Measurements from ENCODE around the gene KRTAP25-1.

Gene KRTAP25-1, protein sequence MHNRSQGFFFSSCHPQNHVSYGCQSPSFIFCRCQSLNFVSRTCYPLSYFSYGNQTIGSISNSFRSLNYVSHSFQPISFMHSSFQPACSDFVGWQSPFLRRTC

DNA sequence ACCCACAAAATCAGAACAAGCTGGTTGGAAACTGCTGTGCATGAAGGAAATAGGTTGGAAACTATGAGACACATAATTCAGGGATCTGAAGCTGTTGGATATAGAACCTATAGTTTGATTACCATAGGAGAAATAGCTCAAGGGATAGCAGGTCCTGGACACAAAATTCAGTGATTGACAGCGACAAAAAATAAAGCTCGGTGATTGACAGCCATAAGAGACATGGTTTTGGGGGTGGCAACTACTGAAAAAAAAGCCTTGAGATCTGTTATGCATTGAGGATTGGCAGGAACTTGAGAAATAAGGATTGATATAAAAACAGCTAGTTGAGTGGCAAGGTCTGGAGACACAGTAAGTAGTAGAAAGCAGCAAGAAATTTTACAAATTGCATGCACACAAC is at the start of gene KRTAP25-1:
KRTAP25-1 (minus strand) TSS at position 300 of the 400 bp plus-strand sequence; CDS start at position 276, 24 bp downstream.
- no peak for DNase-seq (ENCODE audit: low spot score)

DNA sequence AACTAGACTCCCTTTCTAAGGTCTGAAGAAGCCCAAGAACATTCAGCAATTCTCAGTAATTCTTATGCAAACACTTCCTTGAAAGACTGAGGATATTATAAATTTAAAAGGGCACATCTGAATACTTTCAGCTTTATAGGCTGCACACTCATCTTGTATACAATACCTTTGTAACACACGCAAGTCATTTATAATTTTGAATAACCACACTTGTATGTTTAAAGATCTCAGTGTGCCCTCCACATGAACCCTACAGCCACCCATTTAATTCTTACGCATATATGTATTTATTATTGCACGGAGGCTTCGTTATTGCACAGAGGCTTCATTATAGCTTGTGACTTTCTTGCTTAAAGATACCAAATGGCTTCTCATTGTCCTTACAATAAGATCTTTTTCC is 49.4 kb upstream of the KRTAP25-1 start:
- no peak for DNase-seq (ENCODE audit: low spot score)

DNA sequence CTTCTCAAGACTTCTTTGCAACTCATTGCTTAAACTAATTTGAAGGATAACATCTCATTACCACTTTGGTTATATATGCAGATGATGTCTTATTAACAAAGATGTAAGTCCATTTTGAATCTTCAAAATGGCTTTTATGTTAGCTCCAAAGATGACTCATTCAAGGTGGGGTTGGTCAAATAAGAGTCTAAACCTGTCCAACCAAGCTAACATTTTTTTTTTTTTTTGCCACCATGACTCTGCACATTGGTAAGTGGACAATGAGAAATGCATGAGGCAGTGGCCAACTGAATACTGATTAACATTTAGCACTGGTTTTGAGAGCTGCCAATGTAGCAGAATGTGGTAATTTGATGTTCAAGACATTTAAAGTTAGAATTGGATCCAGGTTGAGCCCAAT is 48.5 kb upstream of the KRTAP25-1 start:
- no peak for DNase-seq (ENCODE audit: low spot score)

DNA sequence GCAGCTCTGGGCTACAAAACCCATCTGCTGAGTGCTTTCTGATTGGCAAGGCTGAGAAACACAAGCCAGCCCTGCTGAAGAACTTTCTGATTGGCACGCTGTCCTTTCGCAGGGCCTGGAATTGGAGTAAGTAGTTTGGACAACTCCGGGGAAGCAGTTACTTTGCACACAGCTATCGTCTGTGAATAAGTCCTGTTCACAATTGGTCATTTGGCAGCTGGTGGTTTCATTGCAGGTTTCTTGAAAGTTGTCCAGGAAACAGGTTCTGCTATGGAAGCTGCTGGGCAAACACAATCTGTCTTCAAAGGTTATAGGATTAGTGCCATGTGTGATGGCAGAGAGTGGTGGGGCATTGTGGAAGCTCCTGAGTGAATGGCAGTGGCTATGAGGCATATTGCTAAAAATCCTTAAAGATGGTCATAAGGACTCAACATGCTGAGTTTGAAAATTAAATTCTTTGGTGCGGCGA is 48.0 kb upstream of the KRTAP25-1 start, which contains the start of gene KRTAP27-1:
KRTAP27-1 (minus strand) TSS at position 419 of the 469 bp plus-strand sequence; CDS start at position 393, 26 bp downstream.
- DNase-seq (ENCODE audit: low spot score): no peak

DNA sequence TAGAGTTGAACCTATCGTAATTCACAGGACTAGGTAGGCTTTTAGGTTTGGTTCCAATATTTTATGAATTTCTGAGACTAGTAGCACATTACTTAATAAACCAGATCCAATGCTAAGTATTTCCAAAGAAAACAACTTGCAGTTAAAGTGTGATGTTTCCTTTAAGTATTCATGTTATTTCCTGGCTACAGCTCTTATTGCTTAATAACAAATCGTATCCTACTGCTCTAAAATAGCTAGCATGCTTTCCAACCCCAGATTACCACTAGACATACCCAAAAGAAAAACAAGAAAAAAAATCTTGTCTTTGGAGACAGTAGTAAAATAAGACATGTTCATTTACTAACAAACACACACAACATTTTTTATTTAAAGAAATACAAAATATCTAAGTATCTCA is 47.3 kb upstream of the KRTAP25-1 start:
- no peak for DNase-seq (ENCODE audit: low spot score)

DNA sequence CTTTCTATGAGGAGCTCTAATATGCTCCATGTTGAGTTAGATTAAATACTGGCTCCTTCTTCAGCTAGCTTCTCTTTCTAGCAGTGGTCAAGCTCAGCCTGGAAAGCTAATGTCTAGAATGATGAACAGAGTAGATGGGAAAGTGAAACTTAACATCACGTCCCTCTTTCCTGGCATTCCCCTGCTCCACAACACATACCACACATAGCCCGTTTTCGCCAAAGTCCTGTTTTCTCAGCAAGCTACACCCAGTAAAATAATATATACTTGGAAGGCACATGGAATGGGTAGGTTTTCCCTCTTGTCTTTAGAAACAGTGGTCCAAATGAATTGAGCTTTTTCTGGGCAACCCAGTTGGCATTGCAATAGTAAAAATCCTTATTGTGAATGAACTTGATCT is 44.4 kb upstream of the KRTAP25-1 start:
- no peak for DNase-seq (ENCODE audit: low spot score)

DNA sequence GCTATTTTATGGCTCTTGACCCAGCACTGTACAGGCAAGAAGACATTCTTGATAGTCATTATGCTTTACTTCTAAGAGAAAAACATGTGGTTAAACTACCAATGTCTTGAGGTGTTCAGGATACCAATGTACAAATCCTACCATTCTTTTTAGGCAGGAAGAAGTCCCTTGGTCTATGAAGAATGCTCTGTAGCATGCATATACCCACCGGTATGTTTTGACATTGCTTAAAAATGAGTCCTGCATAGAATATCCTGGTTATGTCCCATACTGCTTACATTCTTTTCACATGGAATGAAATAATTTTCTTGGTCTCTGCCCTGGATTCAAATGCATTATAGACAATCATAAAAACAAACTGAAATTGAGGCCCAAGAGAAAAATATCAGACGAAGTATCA is 43.4 kb upstream of the KRTAP25-1 start:
- DNase-seq (ENCODE audit: low spot score): no peak

DNA sequence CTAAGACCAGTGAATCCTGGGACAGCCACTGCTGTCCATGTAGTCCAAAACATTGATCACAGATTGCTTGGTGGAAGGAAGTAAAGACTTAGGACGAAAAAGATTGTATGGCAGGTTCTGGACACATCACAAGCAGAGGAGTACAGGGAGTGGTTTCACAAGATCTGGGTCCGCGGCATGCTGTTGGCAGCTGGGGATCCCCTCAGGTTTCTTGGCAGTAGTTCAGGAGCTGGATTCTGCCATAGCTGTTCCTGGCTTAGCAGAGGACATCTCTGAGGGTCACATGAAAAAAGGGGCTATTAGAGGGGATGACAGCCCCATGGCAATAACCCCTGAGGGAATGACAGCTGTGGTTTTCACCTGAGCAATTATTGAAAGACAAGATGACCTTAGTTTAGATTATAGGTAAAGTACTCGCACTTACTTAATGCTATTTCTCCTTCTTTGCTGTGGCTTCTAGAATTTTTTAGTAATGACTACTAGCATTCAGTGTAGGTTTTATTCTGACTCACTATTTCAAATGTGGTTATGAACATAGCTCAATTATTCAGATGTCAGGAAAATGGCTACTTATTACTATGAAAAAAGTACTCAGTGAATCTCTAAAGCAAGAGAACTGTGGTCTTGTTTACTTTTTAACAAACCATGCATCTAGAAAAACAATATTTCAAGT is 40.0 kb upstream of the KRTAP25-1 start:
- no peak for DNase-seq (ENCODE audit: low spot score)

DNA sequence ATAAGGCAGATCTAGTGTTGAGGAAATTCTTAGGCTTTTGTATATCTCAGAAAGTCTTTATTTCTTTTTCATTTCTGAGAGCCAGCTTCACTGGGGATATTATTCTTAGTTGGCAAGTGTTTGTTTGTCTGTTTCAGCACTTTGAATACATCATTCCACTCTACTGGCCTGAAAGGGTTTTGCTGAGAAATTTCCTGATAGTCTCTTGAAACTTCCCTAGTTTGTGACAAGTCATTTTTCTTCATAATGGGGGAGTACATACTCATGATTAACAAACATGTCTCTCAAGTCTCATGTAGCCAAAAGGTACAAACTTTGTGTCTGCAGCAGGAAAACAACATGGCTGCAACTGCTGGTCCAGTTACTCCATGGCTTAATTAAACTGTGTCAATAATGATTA is 37.1 kb upstream of the KRTAP25-1 start:
- DNase-seq (ENCODE audit: low spot score): no peak

DNA sequence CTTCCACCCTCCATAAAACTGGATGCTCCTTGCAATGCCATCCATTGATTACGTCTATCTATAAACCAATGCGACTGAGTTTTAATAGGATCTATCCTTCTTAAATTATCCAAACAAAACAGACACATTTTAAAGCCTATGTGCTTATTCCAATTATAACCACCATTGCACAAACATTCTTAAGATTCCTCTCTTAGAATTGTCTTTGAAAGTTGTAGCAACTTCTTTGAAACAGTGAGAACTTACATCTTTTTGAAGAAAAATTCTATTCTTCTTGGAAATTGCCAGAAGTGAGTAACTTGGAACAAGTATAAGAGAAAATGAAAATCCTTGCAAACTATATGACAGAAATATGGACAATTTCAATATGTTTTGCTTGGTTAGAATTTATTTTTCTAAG is 30.9 kb upstream of the KRTAP25-1 start, which contains the start of gene KRTAP26-1:
KRTAP26-1 (minus strand) TSS at position 101 of the 400 bp plus-strand sequence. CDS start 280 bp downstream, outside the sequence.
- no peak for DNase-seq (ENCODE audit: low spot score)

DNA sequence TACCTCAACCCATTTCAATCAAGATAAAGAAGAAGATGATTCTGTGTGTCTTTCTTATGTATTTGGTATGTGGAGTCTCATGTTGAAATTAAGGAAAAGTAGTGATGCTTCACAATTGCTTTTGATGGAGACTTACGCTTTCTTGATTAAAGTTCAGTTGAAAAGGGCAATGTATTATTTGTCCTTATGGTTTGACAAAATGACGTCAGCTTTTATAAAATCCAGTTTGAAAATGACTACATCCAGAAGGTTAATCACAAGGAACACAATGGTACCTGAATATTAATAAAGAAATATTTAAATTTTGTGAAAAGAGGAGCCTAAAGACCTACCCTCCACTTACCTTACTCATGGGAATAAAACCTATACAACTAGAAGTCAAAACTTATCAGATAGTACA is 26.4 kb upstream of the KRTAP25-1 start:
- no peak for DNase-seq (ENCODE audit: low spot score)

DNA sequence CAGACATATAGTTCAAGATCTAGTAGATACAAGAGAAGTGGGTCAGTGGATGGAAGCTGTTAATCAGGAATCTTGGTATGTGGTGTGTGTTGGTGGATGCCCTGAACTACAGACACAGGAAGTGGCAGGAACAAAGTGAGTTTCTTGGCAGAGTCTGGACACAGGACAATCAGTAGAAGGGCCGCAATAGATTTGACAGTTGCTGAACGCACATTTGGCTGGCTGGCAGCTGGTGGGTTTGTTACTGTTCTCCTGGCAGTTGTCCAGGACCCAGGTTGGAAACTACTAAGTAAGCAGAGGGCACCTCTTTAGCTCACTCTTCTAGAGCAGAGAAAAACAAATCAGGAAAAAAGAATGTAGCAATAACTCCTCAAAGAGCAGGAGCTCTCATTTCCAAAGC is 17.6 kb upstream of the KRTAP25-1 start:
- DNase-seq (ENCODE audit: low spot score): no peak

DNA sequence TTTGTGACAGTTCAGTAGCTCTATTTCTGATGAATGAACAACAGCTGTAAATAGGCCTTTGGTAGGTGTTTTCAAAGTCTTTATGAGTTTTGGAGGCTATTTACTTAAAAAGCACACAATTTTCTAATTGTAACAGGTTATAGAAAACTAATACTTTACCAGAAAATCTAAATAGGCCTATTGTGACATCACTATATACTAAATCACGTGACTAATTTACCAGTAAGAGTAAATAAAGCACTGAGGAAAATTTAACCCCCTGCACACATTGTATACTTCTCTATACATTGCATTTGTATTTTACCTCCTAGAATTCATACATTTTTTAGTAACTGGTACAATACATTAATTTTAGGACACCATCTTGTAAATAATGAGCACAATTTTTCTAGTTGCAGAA is 15.8 kb upstream of the KRTAP25-1 start:
- no peak for DNase-seq (ENCODE audit: low spot score)

DNA sequence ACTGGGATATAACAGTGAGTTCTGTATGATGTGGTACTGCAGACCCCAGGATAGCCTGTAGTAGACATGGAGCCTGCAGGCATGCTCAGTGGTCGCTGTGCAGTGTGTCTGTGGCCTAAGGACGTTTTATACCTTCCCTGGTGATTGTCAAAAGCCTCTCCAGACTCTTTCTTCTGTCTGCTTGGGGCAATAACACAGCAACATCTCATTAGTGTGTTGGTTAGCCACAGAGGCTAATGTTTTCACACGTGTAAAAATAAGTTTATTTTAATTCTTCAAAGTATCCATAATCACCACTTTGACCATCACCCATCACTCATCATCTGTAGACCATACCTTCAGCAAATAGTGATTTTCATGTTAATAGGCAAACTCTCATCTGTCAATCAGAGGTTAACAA is 6.5 kb downstream of the KRTAP25-1 start, which contains the start of gene KRTAP24-1:
KRTAP24-1 (minus strand) TSS at position 101 of the 400 bp plus-strand sequence; CDS start at position 83, 18 bp downstream.
- no peak for DNase-seq (ENCODE audit: low spot score)

DNA sequence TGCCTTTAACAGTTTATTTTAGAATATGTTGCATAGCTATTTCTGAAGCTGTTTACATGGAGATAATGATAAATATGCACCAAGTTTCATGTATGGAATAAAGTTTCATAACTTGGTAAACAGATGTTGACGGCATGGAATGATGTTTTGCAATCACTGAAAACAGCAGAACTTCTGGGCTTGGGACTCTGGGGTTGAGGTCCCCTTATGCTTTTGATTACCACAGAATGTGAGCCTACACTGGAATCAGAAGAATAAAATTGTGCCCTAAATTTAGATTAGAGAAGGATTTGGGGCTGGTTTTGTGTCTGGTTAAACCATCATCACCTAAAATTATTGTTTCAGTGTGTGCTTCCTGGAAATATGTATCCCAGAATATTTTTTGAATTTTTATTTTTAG is 17.7 kb downstream of the KRTAP25-1 start:
- no peak for DNase-seq (ENCODE audit: low spot score)

DNA sequence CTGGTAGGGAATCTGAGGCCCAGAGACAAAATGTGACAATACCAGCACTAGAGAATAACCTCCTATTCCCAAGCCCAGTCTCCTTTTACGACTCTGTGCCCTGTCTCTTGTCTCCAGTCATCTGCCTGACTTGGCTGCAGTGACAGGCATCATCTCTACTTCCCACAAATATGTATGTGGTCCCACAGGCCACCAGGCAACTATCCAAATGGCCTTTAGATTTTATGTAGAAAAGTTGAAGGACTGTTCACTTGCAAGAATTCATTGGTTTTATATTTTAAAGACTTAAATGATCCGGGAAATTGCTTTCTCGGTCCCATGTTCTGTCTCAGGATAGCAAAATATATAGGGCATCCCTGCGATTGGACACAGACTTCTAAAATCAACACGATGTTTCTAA is 18.2 kb downstream of the KRTAP25-1 start:
- DNase-seq (ENCODE audit: low spot score): no peak

DNA sequence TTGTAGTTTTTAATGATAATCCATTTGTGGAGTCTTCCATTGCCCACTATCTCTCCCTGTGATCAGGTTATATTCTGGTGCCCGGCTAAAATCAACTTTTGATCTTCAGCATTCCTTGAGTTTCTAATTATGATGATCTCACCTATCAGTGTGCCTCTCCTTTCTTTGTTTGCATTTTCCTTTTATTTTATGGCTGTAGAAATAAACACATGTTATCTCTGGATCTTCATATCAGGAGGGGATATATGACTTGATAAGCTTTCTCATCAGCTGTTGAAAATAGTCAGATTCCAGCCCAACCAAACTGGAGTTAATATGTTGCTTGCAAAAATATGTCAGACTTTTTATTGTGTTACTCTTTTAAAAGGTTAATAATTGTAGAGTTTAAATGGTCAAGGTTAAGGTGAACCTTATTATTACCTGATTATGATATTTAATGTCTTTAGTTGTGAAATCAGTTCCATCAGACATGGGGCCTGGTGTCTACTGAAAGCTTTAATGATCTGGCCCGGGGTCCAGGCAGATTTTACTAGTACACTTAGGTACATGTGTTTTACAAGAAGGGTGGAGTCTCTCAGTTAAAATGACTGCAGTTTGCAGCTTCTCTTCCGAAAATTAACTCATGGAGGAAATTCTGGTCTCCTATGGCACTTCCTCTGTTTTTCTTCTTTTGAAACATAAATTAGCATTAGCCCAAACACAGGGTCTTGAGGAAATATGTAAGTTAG is 19.3 kb downstream of the KRTAP25-1 start:
- DNase-seq (ENCODE audit: low spot score): no peak

DNA sequence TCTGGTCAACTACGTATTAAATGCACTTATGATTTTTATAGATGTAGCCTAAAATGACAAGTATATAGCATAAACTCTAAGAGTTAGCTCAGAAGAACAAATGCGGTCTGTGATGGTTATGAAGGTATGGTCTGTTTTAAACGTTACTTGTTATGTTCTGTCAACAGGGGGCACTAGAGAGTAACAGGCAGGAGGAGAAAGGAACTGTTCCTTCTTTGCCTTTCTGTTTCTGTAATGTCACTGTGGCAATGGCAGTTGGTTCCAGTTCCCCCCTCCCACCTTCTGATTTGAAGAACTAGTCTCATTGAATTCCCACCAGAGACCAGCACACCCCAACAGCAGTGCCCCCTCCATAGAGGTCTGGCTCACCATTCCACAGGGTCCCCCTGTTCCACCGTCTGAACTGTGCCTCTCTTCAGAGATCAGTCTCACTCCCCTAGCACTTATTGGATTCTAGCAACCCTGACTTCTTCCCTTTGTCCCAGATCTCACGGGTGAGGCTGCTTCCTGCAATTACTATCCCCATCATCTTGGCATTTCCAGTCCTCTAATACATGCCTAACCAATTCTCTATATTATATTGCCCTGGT is 20.6 kb downstream of the KRTAP25-1 start:
- no peak for DNase-seq (ENCODE audit: low spot score)

DNA sequence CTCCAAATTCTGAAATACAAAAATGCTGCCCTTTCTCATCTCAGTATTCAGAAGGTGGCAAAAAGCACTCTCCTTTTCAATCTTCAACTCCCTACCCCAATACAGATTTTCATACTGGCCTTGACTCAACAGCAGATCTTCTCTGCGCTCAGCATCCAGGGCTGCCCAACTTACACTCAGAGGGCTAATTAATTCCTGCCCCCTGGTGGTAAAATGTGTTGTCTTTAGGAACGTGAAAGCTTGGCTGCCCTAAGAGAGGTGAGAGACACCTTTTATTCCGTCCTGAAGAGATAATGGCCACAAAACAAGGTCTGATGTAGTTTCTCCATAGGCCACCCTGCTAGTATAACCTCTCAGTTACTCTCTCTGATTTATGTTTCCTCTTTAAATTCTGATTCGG is 31.5 kb downstream of the KRTAP25-1 start:
- no peak for DNase-seq (ENCODE audit: low spot score)

DNA sequence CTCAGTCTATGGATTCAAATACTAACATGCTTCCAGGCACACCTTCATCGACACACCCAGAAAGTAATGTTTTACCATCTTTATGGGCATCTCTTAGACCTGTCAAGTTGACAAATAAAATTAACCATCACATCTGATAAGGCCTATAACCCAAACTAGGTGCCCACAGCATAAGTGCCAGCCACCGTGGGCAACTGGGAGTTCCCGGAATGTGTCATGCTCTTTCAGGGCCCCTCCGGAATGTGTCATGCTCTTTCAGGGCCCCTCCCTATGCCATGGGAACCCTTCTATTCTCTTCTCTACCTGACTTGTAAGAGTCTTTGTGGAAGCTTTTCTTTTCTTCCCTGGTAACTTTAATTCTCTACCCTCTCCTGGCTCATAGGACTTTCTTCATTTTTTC is 33.2 kb downstream of the KRTAP25-1 start:
- DNase-seq (ENCODE audit: low spot score): no peak

DNA sequence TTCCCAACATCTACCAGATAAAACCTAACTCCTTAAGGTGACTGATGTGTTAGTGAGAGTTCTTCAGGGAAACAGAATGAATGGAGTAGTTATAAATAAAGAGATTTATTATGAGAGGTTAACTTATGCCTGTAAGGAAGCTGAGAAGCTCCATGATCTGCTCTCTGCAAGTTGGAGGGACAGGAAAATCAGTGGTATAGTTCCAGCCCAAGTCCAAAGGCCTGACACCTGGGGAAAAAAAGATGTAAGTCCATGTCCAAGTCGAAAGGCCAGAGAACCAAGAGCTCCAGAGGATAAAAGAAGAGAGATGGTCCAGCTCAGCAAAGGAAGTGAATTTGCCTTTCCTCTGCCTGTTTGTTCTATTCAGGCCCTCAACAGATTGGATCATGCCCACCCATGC is 33.6 kb downstream of the KRTAP25-1 start:
- no peak for DNase-seq (ENCODE audit: low spot score)

DNA sequence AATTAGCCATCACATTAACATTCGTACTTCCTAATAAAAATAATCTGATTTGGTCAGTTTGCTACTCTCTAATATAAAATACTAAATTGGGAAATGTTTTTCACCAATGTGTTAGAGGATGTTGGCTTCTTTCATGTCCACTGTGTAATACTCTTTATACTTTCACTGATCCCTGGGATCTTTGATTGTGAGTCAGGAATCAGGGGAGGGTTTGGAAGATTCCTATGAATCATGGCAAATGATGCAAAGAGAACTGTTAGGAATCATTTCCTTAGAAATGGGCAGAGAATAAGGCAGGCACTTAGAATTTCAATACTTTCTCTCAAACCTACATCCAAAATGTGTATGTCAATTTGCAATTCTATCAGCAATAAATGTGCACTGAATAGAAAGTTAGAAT is 37.5 kb downstream of the KRTAP25-1 start:
- DNase-seq (ENCODE audit: low spot score): no peak

DNA sequence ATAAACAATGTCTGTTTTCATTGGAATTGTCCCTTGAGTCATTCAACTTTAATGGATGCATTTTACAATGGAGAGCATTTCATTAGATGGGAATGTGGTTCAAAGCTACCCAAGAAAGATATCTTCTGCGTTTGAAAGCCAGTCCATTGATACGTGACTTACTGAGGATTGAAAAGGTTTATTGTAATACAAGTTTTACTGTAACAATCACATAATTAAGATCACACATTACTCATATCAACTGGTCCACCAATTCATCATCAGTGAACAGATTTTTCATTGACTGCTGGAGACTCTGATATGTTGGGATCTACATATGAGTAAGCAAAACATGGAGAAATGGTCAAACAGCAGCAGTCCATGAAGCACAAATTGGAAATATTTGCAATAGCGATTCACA is 39.4 kb downstream of the KRTAP25-1 start:
- DNase-seq (ENCODE audit: low spot score): no peak

All from Ammon's horn (tissue), 1 donor.